ENCODE results near the gene VPS26B.

VPS26B gene

GRCh38 chr11:134289789-134290188 is 65.3 kb downstream of the VPS26B start:
- peaks cover 6% of the 10 kb centered on the region; the same call in 1 of the 2 replicates for H3K4me1 ChIP-seq (ENCODE audit: insufficient read depth, low read length)
- H3K36me3 ChIP-seq (ENCODE audit: insufficient read depth, low read length): no peaks in the 10 kb centered on the region
- H3K9ac ChIP-seq (ENCODE audit: low read depth, low read length): no peak overlapping the region

GRCh38 chr11:134290646-134291045 is 66.2 kb downstream of the VPS26B start:
- Histone ChIP-seq H3K36me3 (ENCODE audit: insufficient read depth, low read length) (no peaks in the 10 kb centered on the region), H3K9me3 (ENCODE audit: control insufficient read depth, insufficient read depth, low read length) (no peaks in the 10 kb centered on the region), H3K9ac (ENCODE audit: low read depth, low read length) (no peak overlapping the region), H3K4me1 (ENCODE audit: insufficient read depth, low read length) (peaks cover 6% of the 10 kb centered on the region; the same call in 1 of the 2 replicates)

More at GRCh38 chr11:134289789-134290188, 65.3 kb downstream of the VPS26B start:
- H3K9me3 ChIP-seq (ENCODE audit: control insufficient read depth, insufficient read depth, low read length): no peaks in the 10 kb centered on the region

- no peaks in the 10 kb centered on the region for H3K9me3 ChIP-seq (ENCODE audit: control insufficient read depth, insufficient read depth, low read length)
- no peak overlapping the region for H3K9ac ChIP-seq (ENCODE audit: low read depth, low read length)
- H3K4me1 ChIP-seq (ENCODE audit: insufficient read depth, low read length): peaks cover 6% of the 10 kb centered on the region; the same call in 1 of the 2 replicates
- no peaks in the 10 kb centered on the region for H3K36me3 ChIP-seq (ENCODE audit: insufficient read depth, low read length)
These were observed 66.7 kb downstream of the VPS26B start for GRCh38 chr11:134291196-134291595.

GRCh38 chr11:134292661-134293060 is 68.2 kb downstream of the VPS26B start:
- H3K9ac ChIP-seq (ENCODE audit: low read depth, low read length): no peak overlapping the region
- peaks cover 6% of the 10 kb centered on the region; the same call in 1 of the 2 replicates for H3K4me1 ChIP-seq (ENCODE audit: insufficient read depth, low read length)
- H3K9me3 ChIP-seq (ENCODE audit: control insufficient read depth, insufficient read depth, low read length): no peaks in the 10 kb centered on the region
- H3K36me3 ChIP-seq (ENCODE audit: insufficient read depth, low read length): no peaks in the 10 kb centered on the region

- no peak overlapping the region for H3K9ac ChIP-seq (ENCODE audit: low read depth, low read length)
- H3K9me3 ChIP-seq (ENCODE audit: control insufficient read depth, insufficient read depth, low read length): no peaks in the 10 kb centered on the region
- peaks cover 6% of the 10 kb centered on the region; the same call in 1 of the 2 replicates for H3K4me1 ChIP-seq (ENCODE audit: insufficient read depth, low read length)
- H3K36me3 ChIP-seq (ENCODE audit: insufficient read depth, low read length): no peaks in the 10 kb centered on the region
These were observed 68.9 kb downstream of the VPS26B start for GRCh38 chr11:134293119-134294113.

GRCh38 chr11:134294664-134295063 is 70.2 kb downstream of the VPS26B start:
- Histone ChIP-seq H3K9ac (ENCODE audit: low read depth, low read length) (no peak overlapping the region), H3K36me3 (ENCODE audit: insufficient read depth, low read length) (no peaks in the 10 kb centered on the region), H3K4me1 (ENCODE audit: insufficient read depth, low read length) (peaks cover 1% of the 10 kb centered on the region; the same call in 1 of the 2 replicates)

More at GRCh38 chr11:134294664-134295063, 70.2 kb downstream of the VPS26B start:
- H3K9me3 ChIP-seq (ENCODE audit: control insufficient read depth, insufficient read depth, low read length): no peaks in the 10 kb centered on the region
